ENCODE measurements around the gene SCD. TPM values are rescaled to one million over a fixed set of nuclear protein-coding genes. Genes with fewer than 3 reads are reported as not detected.
A peak's percentile ranks its signal among the peaks of the same experiment; 100 is the strongest.

The SCD gene
- total and polyA plus RNA-seq, 2 of the 13 experiments (the other 11 are each of a cell fraction or from before 2014, with no cell fraction given), result 492 to 512 TPM

DNA sequence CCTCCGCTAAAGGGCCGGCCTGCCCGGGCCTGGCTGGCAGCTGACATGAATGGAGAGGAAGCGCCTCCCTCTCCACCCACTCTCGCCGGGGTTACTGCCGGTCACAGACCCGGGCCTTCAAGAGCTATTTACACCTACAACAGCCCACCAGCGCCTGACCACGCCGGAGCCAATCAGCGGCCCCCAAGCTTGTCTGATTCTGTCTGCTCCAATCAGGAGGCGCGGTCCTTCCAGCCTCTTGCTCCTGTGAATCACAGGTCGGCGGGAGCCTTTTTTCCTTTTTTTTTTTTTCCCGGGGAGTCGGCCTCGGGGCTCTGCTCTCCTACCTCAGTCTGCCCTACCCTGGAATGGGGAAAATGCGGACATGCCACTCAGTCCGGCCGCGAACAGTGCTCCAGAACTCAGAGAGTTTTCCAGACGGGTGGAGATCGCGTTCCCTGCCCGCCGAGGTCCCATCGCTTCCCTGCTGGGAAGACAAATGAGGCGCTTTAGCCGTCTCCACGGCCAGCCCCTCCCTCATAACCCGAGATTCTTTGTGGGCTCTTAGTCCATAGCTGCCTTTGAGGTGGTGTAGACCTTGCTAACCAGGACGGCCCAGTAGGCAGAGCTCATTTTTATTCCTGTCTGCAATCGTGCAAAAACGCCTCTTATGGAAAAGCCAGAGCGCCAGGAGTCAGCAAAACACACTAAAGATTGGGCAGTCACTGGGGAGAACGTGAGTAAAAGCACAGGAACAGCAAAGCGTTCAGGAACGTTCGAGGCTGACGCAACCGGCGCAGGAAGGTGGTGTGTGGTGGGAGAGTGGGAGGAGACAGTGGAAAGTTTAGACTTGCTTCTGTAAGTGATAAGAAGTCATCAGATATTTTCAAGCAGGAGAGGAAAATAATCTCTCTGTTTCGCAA is 26.5 kb downstream of the SCD start (continued):
- TF ChIP-seq, protein P1, sequence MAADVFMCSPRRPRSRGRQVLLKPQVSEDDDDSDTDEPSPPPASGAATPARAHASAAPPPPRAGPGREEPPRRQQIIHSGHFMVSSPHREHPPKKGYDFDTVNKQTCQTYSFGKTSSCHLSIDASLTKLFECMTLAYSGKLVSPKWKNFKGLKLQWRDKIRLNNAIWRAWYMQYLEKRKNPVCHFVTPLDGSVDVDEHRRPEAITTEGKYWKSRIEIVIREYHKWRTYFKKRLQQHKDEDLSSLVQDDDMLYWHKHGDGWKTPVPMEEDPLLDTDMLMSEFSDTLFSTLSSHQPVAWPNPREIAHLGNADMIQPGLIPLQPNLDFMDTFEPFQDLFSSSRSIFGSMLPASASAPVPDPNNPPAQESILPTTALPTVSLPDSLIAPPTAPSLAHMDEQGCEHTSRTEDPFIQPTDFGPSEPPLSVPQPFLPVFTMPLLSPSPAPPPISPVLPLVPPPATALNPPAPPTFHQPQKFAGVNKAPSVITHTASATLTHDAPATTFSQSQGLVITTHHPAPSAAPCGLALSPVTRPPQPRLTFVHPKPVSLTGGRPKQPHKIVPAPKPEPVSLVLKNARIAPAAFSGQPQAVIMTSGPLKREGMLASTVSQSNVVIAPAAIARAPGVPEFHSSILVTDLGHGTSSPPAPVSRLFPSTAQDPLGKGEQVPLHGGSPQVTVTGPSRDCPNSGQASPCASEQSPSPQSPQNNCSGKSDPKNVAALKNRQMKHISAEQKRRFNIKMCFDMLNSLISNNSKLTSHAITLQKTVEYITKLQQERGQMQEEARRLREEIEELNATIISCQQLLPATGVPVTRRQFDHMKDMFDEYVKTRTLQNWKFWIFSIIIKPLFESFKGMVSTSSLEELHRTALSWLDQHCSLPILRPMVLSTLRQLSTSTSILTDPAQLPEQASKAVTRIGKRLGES (CRISPR knock-in tag; IDR thresholded peaks at IDR 0.05; ENCODE audit: borderline replicate concordance), result 0 out of 2 replicates have a peak, but pooled peaks have one; percentile 14
- TF ChIP-seq ELF3 (CRISPR knock-in tag; IDR thresholded peaks at IDR 0.05) (peak; percentile 70), TBX3 (IDR thresholded peaks at IDR 0.05; ENCODE audit: borderline replicate concordance) (no peak; the same call in 1 of the 2 replicates), ZNF382 (CRISPR knock-in tag; IDR thresholded peaks at IDR 0.05; ENCODE audit: borderline replicate concordance) (no peak), ZBTB14 (CRISPR knock-in tag; IDR thresholded peaks at IDR 0.05) (no peak), PHF21A (CRISPR knock-in tag; IDR thresholded peaks at IDR 0.05) (peak; percentile 54; the same call in 1 of the 2 replicates), RCOR2 (CRISPR knock-in tag; IDR thresholded peaks at IDR 0.05) (peak; percentile 30; the same call in 1 of the 2 replicates), CCAR2 (optimal IDR thresholded peaks at IDR 0.05; ENCODE audit: low read depth, low read length) (no peak), PHB2 (IDR thresholded peaks at IDR 0.05; ENCODE audit: partially characterized antibody) (no peak), MAFF (IDR thresholded peaks at IDR 0.05; ENCODE audit: low read depth, low read length) (0 out of 2 replicates have a peak, but pooled peaks have one; percentile 3), EZH2 (conservative IDR thresholded peaks at IDR 0.05; ENCODE audit: low read depth, low read length) (no peak), ESRRA (CRISPR knock-in tag; IDR thresholded peaks at IDR 0.05; ENCODE audit: low read depth) (peak; percentile 53), SETDB1 (CRISPR knock-in tag; IDR thresholded peaks at IDR 0.05; ENCODE audit: borderline replicate concordance) (no peak), AGO1 (IDR thresholded peaks at IDR 0.05; ENCODE audit: low read depth, low read length, poor library complexity, severe bottlenecking) (no peak), ZNF512 (CRISPR knock-in tag; IDR thresholded peaks at IDR 0.05) (no peak), ZNF570 (CRISPR knock-in tag; IDR thresholded peaks at IDR 0.05; ENCODE audit: borderline replicate concordance) (no peak), ZNF724P (CRISPR knock-in tag; IDR thresholded peaks at IDR 0.05; ENCODE audit: borderline replicate concordance) (no peak), ZNF660 (CRISPR knock-in tag; IDR thresholded peaks at IDR 0.05; ENCODE audit: borderline replicate concordance, low read depth) (no peak), ZNF431 (CRISPR knock-in tag; IDR thresholded peaks at IDR 0.05; ENCODE audit: borderline replicate concordance, low read depth) (peak; percentile 70), TCF7L2 (IDR thresholded peaks at IDR 0.05; ENCODE audit: low read depth, low read length) (no peak), ZNF317 (CRISPR knock-in tag; IDR thresholded peaks at IDR 0.05) (peak; percentile 74; the same call in 1 of the 2 replicates)
- TF ChIP-seq, protein P2, sequence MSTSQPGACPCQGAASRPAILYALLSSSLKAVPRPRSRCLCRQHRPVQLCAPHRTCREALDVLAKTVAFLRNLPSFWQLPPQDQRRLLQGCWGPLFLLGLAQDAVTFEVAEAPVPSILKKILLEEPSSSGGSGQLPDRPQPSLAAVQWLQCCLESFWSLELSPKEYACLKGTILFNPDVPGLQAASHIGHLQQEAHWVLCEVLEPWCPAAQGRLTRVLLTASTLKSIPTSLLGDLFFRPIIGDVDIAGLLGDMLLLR (CRISPR knock-in tag; IDR thresholded peaks at IDR 0.05), result no peak
